Panc1 (cell line): Measurements from ENCODE around the gene NOTCH2.

Experiments used
- TCF7L2 ChIP-seq: IDR thresholded peaks from 2 replicates; pipeline ENCODE4 v1.6.1; 2011; ENCODE audit warnings: mild to moderate bottlenecking, low read depth, low read length, inconsistent platforms
- TF ChIP-seq, protein P1 (sequence below): fragments of 450-650 bp; IDR thresholded peaks from 2 replicates; pipeline ENCODE4 v1.5.1; 2017; ENCODE audit warnings: mild to moderate bottlenecking
- TF ChIP-seq, protein P2 (sequence below), 2 experiments: IDR thresholded peaks; 2 replicates each; pipeline ENCODE4 v1.6.1; 2011 to 2012; ENCODE audit warnings: low read depth in 2 of 2, control low read depth in 1 of 2, low read length in 1 of 2, mild to moderate bottlenecking in 1 of 2, moderate library complexity in 1 of 2; ENCODE audit not compliant: insufficient read depth in 1 of 2

DNA sequence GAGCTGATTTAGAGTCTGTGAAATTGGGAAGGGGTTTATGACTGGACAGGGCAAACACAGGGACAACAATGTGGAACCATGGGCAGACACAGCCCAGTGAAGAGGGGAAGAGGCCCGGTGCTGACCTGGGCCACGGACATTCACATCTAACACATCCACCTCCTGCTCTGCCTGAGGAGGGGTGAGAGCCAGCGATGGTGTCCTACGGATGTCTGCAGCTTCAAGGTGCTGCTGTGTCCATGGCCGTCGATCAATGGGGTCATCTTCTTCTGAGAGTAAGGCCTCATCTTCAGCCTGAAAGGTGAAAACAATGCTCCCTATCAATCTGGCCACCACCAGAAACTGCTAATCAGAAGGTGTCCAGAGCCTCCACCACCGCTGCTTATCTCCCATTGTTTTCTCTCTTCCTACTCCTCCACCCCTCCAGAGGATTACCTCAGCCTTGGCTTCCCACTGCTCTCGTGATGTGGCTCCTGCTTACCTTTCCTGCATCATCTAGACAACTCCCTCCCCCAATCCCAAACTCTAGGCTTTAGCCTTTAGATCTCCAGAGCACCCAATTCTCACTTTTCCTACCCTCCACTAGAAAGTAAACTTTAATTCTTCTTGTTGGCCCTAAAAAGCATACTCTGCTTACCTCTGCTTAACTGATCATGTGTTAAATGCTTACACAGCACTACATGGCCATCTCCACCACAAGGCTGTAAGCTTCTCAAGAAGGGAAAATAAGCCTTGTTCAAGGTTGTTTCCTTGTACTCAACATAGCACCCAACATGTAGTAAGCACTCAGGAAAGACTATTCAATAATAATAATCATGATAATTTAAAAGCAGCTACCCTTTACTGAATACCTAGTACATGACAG is 149.1 kb downstream of the NOTCH2 start:
- TF ChIP-seq, protein P1, sequence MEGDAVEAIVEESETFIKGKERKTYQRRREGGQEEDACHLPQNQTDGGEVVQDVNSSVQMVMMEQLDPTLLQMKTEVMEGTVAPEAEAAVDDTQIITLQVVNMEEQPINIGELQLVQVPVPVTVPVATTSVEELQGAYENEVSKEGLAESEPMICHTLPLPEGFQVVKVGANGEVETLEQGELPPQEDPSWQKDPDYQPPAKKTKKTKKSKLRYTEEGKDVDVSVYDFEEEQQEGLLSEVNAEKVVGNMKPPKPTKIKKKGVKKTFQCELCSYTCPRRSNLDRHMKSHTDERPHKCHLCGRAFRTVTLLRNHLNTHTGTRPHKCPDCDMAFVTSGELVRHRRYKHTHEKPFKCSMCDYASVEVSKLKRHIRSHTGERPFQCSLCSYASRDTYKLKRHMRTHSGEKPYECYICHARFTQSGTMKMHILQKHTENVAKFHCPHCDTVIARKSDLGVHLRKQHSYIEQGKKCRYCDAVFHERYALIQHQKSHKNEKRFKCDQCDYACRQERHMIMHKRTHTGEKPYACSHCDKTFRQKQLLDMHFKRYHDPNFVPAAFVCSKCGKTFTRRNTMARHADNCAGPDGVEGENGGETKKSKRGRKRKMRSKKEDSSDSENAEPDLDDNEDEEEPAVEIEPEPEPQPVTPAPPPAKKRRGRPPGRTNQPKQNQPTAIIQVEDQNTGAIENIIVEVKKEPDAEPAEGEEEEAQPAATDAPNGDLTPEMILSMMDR = no peak
- TF ChIP-seq, protein P2, sequence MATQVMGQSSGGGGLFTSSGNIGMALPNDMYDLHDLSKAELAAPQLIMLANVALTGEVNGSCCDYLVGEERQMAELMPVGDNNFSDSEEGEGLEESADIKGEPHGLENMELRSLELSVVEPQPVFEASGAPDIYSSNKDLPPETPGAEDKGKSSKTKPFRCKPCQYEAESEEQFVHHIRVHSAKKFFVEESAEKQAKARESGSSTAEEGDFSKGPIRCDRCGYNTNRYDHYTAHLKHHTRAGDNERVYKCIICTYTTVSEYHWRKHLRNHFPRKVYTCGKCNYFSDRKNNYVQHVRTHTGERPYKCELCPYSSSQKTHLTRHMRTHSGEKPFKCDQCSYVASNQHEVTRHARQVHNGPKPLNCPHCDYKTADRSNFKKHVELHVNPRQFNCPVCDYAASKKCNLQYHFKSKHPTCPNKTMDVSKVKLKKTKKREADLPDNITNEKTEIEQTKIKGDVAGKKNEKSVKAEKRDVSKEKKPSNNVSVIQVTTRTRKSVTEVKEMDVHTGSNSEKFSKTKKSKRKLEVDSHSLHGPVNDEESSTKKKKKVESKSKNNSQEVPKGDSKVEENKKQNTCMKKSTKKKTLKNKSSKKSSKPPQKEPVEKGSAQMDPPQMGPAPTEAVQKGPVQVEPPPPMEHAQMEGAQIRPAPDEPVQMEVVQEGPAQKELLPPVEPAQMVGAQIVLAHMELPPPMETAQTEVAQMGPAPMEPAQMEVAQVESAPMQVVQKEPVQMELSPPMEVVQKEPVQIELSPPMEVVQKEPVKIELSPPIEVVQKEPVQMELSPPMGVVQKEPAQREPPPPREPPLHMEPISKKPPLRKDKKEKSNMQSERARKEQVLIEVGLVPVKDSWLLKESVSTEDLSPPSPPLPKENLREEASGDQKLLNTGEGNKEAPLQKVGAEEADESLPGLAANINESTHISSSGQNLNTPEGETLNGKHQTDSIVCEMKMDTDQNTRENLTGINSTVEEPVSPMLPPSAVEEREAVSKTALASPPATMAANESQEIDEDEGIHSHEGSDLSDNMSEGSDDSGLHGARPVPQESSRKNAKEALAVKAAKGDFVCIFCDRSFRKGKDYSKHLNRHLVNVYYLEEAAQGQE (IDR thresholded peaks at IDR 0.05; ENCODE audit: insufficient read depth in 1 of 2, low read depth in 2 of 2, low read length in 1 of 2) = no peak
- TF ChIP-seq TCF7L2 = no peak
